ENCODE results near the gene INPP5D.

GRCh38 chr2:233059547-233059796 is 670 bp upstream of the INPP5D start:
- TF ChIP-seq EZH2 (IDR thresholded peaks at IDR 0.05; ENCODE audit: borderline replicate concordance, low read depth, low read length, severe bottlenecking) = no peak
- peak; percentile 48 for TF ChIP-seq CTCF (IDR thresholded peaks at IDR 0.05; ENCODE audit: borderline replicate concordance, extremely low read depth, low read length, poor library complexity, severe bottlenecking)
